OCI-LY7 (cell line): ENCODE measurements around the gene CRELD1. TPM values are rescaled to one million over a fixed set of nuclear protein-coding genes. Genes with fewer than 3 reads are reported as not detected.

Experiments
- BruUV-seq: library from RNA; stranded (reverse); fragments of 400-500 nt; replicated peaks from 2 replicates; lab custom pipeline; 2021; lab: Mats Ljungman, UMichigan
- CTCF ChIA-PET: fragments of 300-600 bp; sonication (Branson Sonifier 250); formaldehyde crosslinking; loops from one replicate; lab custom pipeline; 2022; ENCODE audit warnings: antibody characterized with exemption; ENCODE audit not compliant: unreplicated experiment; lab: Charles Lee
- POLR2A ChIA-PET: fragments of 300-600 bp; sonication (Branson Sonifier 250); formaldehyde crosslinking; loops from one replicate; lab custom pipeline; 2022; ENCODE audit warnings: antibody characterized with exemption; lab: Charles Lee
- DNase-seq: peaks from one replicate; pipeline ENCODE4 v3.0.0-alpha.2; 2015; ENCODE audit warnings: low spot score
- H2AFZ ChIP-seq: fragments of 200-600 bp; sonication (generic), shearing (Covaris generic); 2 replicates; pipeline ENCODE4 v1.6.1; 2014; ENCODE audit warnings: mild to moderate bottlenecking, antibody characterized with exemption, low read length, moderate library complexity
- H3K27ac ChIP-seq: fragments of 200-600 bp; sonication (generic); 2 replicates; pipeline ENCODE4 v1.5.1; 2014; ENCODE audit warnings: mixed run types, low read depth, mild to moderate bottlenecking, moderate library complexity, low read length, inconsistent platforms; ENCODE audit not compliant: poor library complexity, severe bottlenecking
- H3K36me3 ChIP-seq: fragments of 200-600 bp; sonication (generic); 2 replicates; pipeline ENCODE4 v1.6.1; 2014; ENCODE audit warnings: mild to moderate bottlenecking, antibody characterized with exemption, low read length, moderate library complexity, mixed read lengths; ENCODE audit not compliant: insufficient read depth
- H3K4me1 ChIP-seq: fragments of 200-600 bp; sonication (generic); 2 replicates; pipeline ENCODE4 v1.5.1; 2014; ENCODE audit warnings: mild to moderate bottlenecking, low read length; ENCODE audit not compliant: insufficient read depth, poor library complexity, severe bottlenecking
- H3K4me2 ChIP-seq: fragments of 200-600 bp; sonication (generic); 2 replicates; pipeline ENCODE4 v1.6.1; 2014; ENCODE audit warnings: mild to moderate bottlenecking, low read length
- H3K4me3 ChIP-seq: fragments of 200-600 bp; sonication (generic); 2 replicates; pipeline ENCODE4 v1.5.1; 2014; ENCODE audit warnings: mild to moderate bottlenecking, low read depth, low read length; ENCODE audit not compliant: poor library complexity, severe bottlenecking
- H3K79me2 ChIP-seq: fragments of 200-600 bp; sonication (generic); 2 replicates; pipeline ENCODE4 v1.6.1; 2016; ENCODE audit warnings: low read depth, mild to moderate bottlenecking, low read length, moderate library complexity, mixed read lengths; ENCODE audit not compliant: insufficient read depth
- H3K9me2 ChIP-seq: fragments of 200-600 bp; sonication (generic); 2 replicates; pipeline ENCODE4 v1.6.1; 2016; ENCODE audit warnings: mild to moderate bottlenecking, low read length, mixed read lengths; ENCODE audit not compliant: insufficient read depth
- H3K9me3 ChIP-seq: fragments of 200-600 bp; sonication (generic); 2 replicates; pipeline ENCODE4 v1.6.1; 2014; ENCODE audit warnings: mild to moderate bottlenecking, mixed run types, low read length, mixed read lengths
- H4K20me1 ChIP-seq: fragments of 200-600 bp; sonication (generic); 2 replicates; pipeline ENCODE4 v1.6.1; 2014; ENCODE audit warnings: mild to moderate bottlenecking, antibody characterized with exemption, low read length, moderate library complexity, mixed read lengths; ENCODE audit not compliant: insufficient read depth
- CTCF ChIP-seq: fragments of 200-600 bp; sonication (generic); conservative IDR thresholded peaks from 2 replicates; pipeline ENCODE4 v1.5.1; 2014; ENCODE audit warnings: mild to moderate bottlenecking, antibody characterized with exemption, low read length, moderate library complexity, mixed read lengths
- EZH2phosphoT487 ChIP-seq: fragments of 200-600 bp; sonication (generic); IDR thresholded peaks from 2 replicates; pipeline ENCODE4 v1.6.1; 2018; ENCODE audit warnings: low read depth, borderline replicate concordance, mild to moderate bottlenecking, mixed run types, antibody characterized with exemption, low read length, moderate library complexity, mixed read lengths
- intact Hi-C: fragments of 100-400 bp; cut with micrococcal nuclease; formaldehyde crosslinking; loops from one replicate; pipeline ENCODE4 v1.10.0; 2022; ENCODE audit not compliant: unreplicated experiment
- total RNA-seq, 2 experiments: library from RNA; depleted of rRNA in 1 of 2; stranded (reverse); fragments of >200 nt in 1 of 2; shearing (Covaris generic) in 1 of 2; gene quantifications; 2 replicates each; pipeline ENCODE4 v1.2.3, GENCODE V29; 2014 to 2022

Gene CRELD1
- total RNA-seq, 2 experiments from 2014 or later = 20.9 to 23.4 TPM

- no peak within 1 kb of the TSS for H2AFZ ChIP-seq
- no peak for DNase-seq
- no peaks in the 10 kb centered on the region for H4K20me1 ChIP-seq
- ChIA-PET POLR2A (no interaction called here), CTCF (no interaction called here)
- H3K4me1 ChIP-seq = no peaks in the 10 kb centered on the region
- H3K79me2 ChIP-seq = no peaks in the 10 kb centered on the region
- no peak within 1 kb of the TSS for H3K4me3 ChIP-seq
- intact Hi-C loops = no loop called here
- no peak for TF ChIP-seq EZH2phosphoT487
- no peak for TF ChIP-seq CTCF
- H3K9me2 ChIP-seq = no peaks in the 10 kb centered on the region
- H3K9me3 ChIP-seq = no peaks in the 10 kb centered on the region
- H3K27ac ChIP-seq = no peak within 1 kb of the TSS
- no peak within 1 kb of the TSS for H3K4me2 ChIP-seq
- H3K36me3 ChIP-seq = no peaks in the 10 kb centered on the region
- BruUV-seq = no TSS peak
Observed at GRCh38 chr3:9916734-9917680, 16.6 kb upstream of the CRELD1 start, which contains the start of gene IL17RC. Gene IL17RC, plus strand, starts transcription at chr3:9917098. Its CDS starts 218 bp downstream, at chr3:9917316.

GRCh38 chr3:9917820-9918219, 15.8 kb upstream of the CRELD1 start:
- Histone ChIP-seq H3K79me2 (no peaks in the 10 kb centered on the region), H3K36me3 (no peaks in the 10 kb centered on the region), H3K4me1 (no peaks in the 10 kb centered on the region), H3K27ac (no peak overlapping the region), H3K9me2 (no peaks in the 10 kb centered on the region), H3K9me3 (no peaks in the 10 kb centered on the region), H4K20me1 (no peaks in the 10 kb centered on the region), H2AFZ (no peak overlapping the region), H3K4me3 (no peak overlapping the region), H3K4me2 (no peak overlapping the region)
- intact Hi-C loops = no loop called here
- ChIA-PET CTCF (no interaction called here), POLR2A (no interaction called here)
- no peak for DNase-seq
- no peak for TF ChIP-seq CTCF
- no peak for TF ChIP-seq EZH2phosphoT487
- BruUV-seq = no TSS peak
